GM18519 (cell line): ENCODE measurements around the gene PRICKLE1.
"Not testable (repeated sequence)": the region's sequence is repeated elsewhere in the genome, so short reads cannot be mapped to it uniquely, and the experiment has no call there.

ENCODE experiments used
- ATAC-seq: cut with Tn5 transposase; IDR thresholded peaks from one replicate; pipeline ENCODE4 v1.9.1; 2021; ENCODE audit warnings: mild to moderate bottlenecking, moderate library complexity; ENCODE audit not compliant: unreplicated experiment, low FRiP score

Gene PRICKLE1

DNA sequence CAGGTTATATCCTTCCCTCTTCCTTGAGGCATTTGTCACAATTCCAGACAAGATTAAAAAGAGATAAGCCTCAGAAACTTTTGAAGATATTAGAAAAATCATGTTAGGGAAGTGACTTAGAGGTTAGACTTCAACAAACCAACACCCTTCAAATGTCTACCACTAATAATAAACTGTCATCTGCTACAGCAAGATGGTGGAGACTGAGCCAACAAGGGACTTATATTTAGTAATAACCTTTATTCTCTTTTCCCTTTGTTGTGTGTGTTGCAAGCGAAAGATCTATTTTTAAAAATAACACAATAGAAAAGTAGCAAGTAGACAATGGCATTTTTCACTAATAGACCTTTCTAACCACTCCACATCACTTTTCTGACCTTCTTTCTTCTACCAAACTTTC, 28.6 kb downstream of the PRICKLE1 start:
- no peak for ATAC-seq

DNA sequence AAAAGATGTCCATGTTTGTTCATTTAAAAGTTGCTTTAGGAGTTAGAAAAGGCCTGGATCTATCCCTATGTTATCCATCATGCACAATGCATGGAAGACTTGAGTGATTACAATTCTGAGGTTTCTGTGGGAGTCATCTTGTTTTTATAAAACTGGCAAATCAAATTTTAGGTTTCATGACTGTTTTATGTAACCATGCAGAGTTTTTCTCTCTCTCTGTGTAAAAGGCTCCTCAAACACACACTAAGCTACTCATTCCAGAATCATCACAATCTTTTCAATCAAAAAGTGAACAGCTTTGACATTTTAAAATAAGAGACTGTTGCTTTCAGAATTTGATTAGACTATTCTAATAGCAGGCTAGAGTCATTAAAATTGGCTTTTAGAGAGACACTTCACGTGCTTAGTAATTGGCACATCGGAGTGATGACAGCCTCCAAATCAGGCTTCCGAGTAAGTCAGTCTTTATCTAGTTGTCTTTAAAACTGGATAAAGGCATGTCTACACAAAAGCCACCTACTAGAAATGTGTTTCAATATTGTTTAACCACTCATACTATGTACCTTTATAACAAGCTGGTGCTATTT, 31.9 kb downstream of the PRICKLE1 start:
- no peak for ATAC-seq

GRCh38 chr12:42556917-42557316, 32.6 kb downstream of the PRICKLE1 start:
- no peak for ATAC-seq

- no peak for ATAC-seq
Measured at GRCh38 chr12:42552822-42553221, 36.7 kb downstream of the PRICKLE1 start.

- no peak for ATAC-seq
Measured at GRCh38 chr12:42550800-42551199, 38.7 kb downstream of the PRICKLE1 start.

- ATAC-seq = no peak
Measured at GRCh38 chr12:42546709-42547108, 42.8 kb downstream of the PRICKLE1 start.

DNA sequence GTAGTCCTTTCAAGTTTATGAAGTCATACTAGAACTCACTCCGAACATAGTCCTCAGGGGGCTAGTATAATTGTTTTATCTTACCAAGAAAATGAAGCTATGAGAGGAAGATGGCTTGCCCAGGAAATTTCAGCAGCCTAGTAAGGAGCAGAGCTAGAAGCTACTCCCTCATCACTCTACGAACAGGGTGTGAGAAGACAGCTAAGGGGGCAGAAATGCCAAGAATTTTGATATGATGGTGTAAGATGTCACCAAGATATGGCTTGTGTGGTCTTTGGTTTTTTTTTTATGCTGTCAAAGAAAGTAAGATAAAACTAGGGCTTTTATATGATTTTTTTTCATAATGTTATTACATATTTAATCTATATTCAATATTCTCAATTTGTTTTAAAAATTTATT, 47.6 kb downstream of the PRICKLE1 start:
- no peak for ATAC-seq

DNA sequence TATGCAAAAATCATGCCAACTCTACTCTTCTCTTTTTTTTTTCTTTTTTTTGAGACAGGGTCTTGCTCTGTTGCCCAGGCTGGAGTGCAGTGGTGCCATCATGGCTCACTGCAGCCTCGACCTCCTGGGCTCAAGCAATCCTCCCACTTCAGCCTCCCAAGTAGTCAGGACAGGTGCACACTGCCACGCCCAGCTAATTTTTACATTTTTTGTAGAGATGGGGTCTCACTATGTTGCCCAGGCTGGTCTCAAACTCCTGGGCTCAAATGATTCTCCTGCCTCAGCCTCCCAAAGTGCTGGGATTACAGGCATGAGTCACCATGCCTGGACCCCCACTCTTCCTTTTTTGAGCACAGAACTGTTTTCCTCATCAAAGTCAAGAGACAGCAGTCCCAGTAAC, 48.2 kb downstream of the PRICKLE1 start:
- ATAC-seq = not testable (repeated sequence)

- ATAC-seq = no peak
Measured at GRCh38 chr12:42539696-42540095, 49.9 kb downstream of the PRICKLE1 start.

- ATAC-seq = no peak
Measured at GRCh38 chr12:42538203-42538602, 51.3 kb downstream of the PRICKLE1 start.

GRCh38 chr12:42534184-42534838, 55.2 kb downstream of the PRICKLE1 start:
- no peak for ATAC-seq

GRCh38 chr12:42530284-42530683, 59.3 kb downstream of the PRICKLE1 start:
- no peak for ATAC-seq

GRCh38 chr12:42525444-42525843, 64.1 kb downstream of the PRICKLE1 start:
- ATAC-seq = no peak

DNA sequence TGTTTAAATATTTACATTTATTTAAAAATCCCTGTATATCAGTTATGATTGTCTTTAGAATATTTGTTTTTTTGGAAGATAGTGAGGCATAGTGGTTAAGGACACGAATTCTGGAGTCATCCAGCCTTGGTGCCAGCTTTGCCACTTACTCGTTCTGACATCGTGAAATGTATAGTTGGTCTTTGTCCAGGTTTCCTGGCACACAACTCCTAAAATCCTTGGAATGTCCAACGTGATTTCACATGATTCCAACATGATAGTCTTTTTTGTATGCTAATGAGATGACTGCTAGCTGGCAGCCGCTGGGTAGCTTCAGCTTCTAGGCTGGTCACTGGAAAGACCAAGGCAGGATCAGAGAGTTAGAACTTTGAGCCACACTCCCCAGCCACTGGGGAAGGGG, 64.8 kb downstream of the PRICKLE1 start:
- ATAC-seq = no peak

DNA sequence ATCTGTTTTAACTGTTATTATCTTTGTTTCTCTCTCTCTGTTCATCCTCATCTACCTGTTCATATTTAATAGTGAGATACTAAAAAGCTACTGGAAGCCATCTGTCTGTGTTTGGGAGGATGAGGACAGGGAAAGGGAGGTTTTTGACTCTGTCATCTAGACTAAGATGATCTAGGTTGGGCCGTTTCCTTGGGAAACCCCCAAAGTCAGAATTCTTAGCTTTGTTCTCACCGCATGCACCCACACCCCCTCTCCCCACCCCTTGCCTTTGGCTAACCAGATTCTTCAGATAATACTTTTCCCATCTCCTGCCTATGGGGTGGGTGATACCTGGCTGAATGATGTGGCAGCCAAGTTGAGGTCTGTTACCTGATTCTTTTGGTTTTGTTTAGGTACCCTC, 73.0 kb downstream of the PRICKLE1 start:
- ATAC-seq = no peak

GRCh38 chr12:42511656-42512055, 77.9 kb downstream of the PRICKLE1 start:
- ATAC-seq = no peak

DNA sequence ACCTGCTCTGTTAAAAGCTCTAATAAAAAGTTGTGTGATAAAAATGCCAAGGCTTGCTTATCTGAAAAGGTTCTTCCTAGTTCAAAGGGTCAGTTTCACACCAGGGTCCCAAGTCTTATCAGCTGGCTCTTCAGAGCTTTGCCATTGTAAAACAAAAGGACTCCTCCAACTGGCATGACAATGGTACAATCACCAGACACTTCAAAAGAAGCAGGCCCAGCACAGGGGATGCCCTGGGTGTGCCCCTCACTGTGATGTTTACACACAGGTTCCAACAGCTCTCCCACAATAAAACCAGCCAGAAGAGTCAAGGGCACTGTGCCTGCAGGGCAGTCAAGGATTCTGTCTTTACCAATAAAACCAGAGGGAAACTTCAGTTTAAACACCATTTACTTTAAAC, 78.7 kb downstream of the PRICKLE1 start:
- no peak for ATAC-seq

- no peak for ATAC-seq
Measured at GRCh38 chr12:42508913-42509460, 80.6 kb downstream of the PRICKLE1 start.

GRCh38 chr12:42507565-42507964, 82.0 kb downstream of the PRICKLE1 start:
- ATAC-seq = no peak

DNA sequence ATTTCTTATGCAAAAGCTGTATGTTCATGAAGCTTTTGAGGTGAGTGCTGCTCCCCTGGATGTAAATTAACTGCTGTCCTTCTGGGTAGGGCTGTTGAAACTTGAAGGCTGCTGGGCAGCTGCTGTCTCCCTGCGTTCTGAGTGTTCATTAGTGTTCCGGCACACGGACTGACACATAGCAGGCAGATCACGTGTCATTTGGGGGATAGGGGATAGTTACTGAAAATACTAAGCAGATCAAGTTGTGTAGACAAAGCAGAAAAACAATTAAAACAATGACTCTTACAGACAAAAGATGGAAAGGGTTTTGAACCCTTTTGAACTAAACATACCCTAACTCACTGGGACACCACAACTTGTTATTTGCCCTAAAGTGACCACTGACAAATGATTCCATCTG, 82.5 kb downstream of the PRICKLE1 start:
- ATAC-seq = no peak

GRCh38 chr12:42504049-42504448, 85.5 kb downstream of the PRICKLE1 start:
- ATAC-seq = no peak

DNA sequence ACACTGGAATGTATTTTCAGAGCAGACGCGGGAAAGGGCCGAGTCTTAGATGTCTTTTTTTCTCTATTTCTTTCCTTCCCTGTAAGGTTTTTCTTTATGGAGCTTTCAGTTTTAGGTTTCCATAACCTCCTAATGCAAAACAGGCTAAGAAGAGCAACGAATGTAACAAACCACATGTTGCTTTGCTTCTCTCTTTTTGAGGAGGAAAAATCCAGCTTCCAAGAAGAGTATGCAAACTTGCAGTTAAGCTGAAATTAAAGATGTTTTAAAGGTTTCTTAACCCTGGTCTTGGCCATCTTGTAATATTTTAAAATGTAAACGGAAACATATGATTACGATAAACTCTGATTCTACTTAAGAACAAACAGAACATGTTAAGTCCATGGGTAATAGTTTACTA, 86.9 kb downstream of the PRICKLE1 start:
- ATAC-seq = no peak
